ENCODE data around the gene TMEM161B. TPM values are rescaled to one million over a fixed set of nuclear protein-coding genes. Genes with fewer than 3 reads are reported as not detected.
"Not testable (repeated sequence)": the region's sequence is repeated elsewhere in the genome, so short reads cannot be mapped to it uniquely, and the experiment has no call there.

TMEM161B gene
- total and polyA plus RNA-seq, 10 donors, result 5.2 to 35.1 (median 21.4) TPM

DNA sequence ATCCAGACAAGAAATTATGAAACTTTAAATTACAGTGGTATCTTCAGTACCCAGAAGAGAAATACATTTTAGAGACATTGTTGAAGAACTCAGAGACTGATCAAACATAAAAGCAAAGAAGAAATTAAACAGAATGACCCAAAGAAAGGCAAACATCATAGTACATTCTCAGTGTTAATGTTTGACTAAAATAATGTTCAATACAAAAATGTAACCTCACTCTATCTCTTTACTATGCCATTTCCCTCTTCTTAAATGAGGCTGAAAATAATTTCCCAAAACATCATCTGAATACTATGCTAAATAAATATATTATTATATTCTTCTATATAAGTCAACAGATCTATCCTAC is 22.8 kb downstream of the TMEM161B start:
- Histone ChIP-seq H3K9me3 (no peaks in the 10 kb centered on the region), H3K27ac (no peak overlapping the region), H3K4me3 (no peak overlapping the region), H3K4me1 (peaks cover 0 to 5% (median 0%) of the 10 kb centered on the region in 6 donors), H3K27me3 (replicated peaks in 1 of 7) (no peaks in the 10 kb centered on the region), H3K36me3 (no peaks in the 10 kb centered on the region)
- no peak for TF ChIP-seq POLR2AphosphoS5 (IDR thresholded peaks at IDR 0.05)
- TF ChIP-seq, protein P1, sequence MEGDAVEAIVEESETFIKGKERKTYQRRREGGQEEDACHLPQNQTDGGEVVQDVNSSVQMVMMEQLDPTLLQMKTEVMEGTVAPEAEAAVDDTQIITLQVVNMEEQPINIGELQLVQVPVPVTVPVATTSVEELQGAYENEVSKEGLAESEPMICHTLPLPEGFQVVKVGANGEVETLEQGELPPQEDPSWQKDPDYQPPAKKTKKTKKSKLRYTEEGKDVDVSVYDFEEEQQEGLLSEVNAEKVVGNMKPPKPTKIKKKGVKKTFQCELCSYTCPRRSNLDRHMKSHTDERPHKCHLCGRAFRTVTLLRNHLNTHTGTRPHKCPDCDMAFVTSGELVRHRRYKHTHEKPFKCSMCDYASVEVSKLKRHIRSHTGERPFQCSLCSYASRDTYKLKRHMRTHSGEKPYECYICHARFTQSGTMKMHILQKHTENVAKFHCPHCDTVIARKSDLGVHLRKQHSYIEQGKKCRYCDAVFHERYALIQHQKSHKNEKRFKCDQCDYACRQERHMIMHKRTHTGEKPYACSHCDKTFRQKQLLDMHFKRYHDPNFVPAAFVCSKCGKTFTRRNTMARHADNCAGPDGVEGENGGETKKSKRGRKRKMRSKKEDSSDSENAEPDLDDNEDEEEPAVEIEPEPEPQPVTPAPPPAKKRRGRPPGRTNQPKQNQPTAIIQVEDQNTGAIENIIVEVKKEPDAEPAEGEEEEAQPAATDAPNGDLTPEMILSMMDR (IDR thresholded peaks at IDR 0.05 in 8 of 11, conservative IDR thresholded peaks at IDR 0.05 in 3 of 11), result no peak
- TF ChIP-seq POLR2A (IDR thresholded peaks at IDR 0.05), result no peak
- intact Hi-C loops (cut with DNase I; ENCODE audit: low total_unique reads), result no loop called here
- DNase-seq, result no peak

DNA sequence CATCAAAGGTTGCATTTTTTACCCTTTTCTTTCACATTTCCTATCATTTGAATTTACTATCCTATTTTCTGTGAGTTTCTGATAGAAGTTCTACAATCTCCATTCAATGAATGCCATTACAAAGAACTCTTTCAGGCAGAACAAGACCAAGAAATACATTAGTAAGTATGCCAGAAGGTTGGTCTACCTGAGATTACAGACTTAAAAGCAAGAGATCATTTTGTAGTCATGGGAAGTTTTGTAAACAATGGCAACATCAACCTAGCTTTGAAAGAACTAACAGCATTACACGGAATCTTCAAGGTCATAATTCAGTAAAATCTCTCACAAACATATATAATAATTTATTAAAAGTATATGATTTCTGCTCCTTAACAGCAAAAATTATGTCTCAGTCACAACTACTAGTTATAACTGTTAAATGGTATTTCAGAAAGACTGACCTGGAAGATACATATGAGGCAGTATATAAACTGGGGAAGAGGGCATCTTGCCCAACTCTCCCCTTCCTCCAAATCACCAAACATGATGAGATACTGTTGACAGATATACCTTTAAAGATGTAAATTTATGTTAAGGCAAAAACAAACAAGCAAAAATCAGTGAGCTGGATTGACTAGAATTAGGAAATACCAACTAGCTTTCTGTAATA is 23.3 kb downstream of the TMEM161B start:
- Histone ChIP-seq H3K4me1 (peaks cover 0 to 5% (median 0%) of the 10 kb centered on the region in 6 donors), H3K27ac (no peak overlapping the region), H3K36me3 (peaks cover 0 to 4% (median 0%) of the 10 kb centered on the region in 6 donors), H3K9me3 (no peaks in the 10 kb centered on the region), H3K4me3 (no peak overlapping the region), H3K27me3 (replicated peaks in 1 of 7) (no peaks in the 10 kb centered on the region)
- 91 to 98% (median 97%) methylated on average over 1 of the region's 1 CpG for WGBS, 5 donors
- no peak for TF ChIP-seq POLR2A (IDR thresholded peaks at IDR 0.05)
- no peak for TF ChIP-seq POLR2AphosphoS5 (IDR thresholded peaks at IDR 0.05)
- TF ChIP-seq, protein P1 (IDR thresholded peaks at IDR 0.05 in 8 of 11, conservative IDR thresholded peaks at IDR 0.05 in 3 of 11), result no peak
- DNase-seq, result no peak
- intact Hi-C loops (cut with DNase I; ENCODE audit: low total_unique reads), result no loop called here

DNA sequence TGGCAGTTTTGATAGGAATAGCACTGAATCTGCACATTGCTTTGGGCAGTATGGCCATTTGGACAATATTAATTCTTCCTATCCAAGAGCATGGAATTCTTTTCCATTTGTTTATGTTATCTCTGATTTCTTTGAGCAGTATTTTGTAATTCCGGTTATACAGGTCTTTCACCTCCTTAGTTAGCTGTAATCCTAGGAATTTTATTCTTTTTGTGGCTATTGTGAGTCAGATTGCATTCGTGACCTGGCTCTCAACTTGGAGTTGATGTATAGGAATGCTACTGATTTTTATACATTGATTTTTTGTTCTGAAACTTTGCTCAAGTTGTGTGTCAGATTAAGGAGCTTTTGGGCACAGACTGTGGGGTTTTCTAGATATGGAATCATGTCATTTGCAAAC is 24.0 kb downstream of the TMEM161B start:
- peaks cover 0 to 10% (median 2%) of the 10 kb centered on the region in 6 donors for H3K36me3 ChIP-seq
- H3K27ac ChIP-seq, result no peak overlapping the region
- peaks cover 0 to 5% (median 0%) of the 10 kb centered on the region in 6 donors for H3K4me1 ChIP-seq
- no peaks in the 10 kb centered on the region for H3K9me3 ChIP-seq
- no peaks in the 10 kb centered on the region for H3K27me3 ChIP-seq (replicated peaks in 1 of 7)
- no peak overlapping the region for H3K4me3 ChIP-seq
- intact Hi-C loops (cut with DNase I; ENCODE audit: low total_unique reads), result no loop called here
- TF ChIP-seq POLR2A (IDR thresholded peaks at IDR 0.05) (no peak), POLR2AphosphoS5 (IDR thresholded peaks at IDR 0.05) (no peak)
- TF ChIP-seq, protein P1 (IDR thresholded peaks at IDR 0.05 in 8 of 11, conservative IDR thresholded peaks at IDR 0.05 in 3 of 11), result no peak
- no peak for DNase-seq
- WGBS, 5 donors, result 93 to 100% (median 97%) methylated on average over 2 of the region's 2 CpGs

DNA sequence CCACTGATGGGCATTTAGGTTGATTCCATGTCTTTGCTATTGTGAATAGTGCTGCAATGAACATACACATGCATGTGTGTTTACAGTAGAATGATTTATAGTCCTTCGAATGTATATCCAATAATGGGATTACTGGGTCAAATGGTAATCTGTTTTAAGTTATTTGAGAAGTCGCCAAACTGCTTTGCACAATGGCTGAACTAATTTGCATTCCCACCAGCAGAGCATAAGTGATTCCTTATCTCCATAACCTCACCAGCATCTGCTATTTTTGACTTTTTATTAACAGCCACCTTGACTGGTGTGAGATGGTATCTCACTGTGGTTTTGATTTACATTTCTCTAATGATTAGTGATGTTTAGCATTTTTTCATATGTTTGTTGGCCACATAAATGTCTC is 25.2 kb downstream of the TMEM161B start:
- H3K27ac ChIP-seq; H3K4me1 ChIP-seq; H3K9me3 ChIP-seq; H3K27me3 ChIP-seq (replicated peaks in 1 of 7); intact Hi-C loops (cut with DNase I; ENCODE audit: low total_unique reads); H3K4me3 ChIP-seq; DNase-seq: not testable (repeated sequence)
- WGBS, 5 donors, result 91 to 99% (median 94%) methylated on average over 2 of the region's 2 CpGs
- peaks cover 0 to 15% (median 2%) of the 10 kb centered on the region in 6 donors for H3K36me3 ChIP-seq

Data from spleen (tissue), 11 donors.